ENCODE measurements around the gene CX3CL1.

GRCh38 chr16:57385083-57385482 is 12.8 kb downstream of the CX3CL1 start:
- TF ChIP-seq POLR2A (IDR thresholded peaks at IDR 0.05), result no peak
- no peak for TF ChIP-seq CTCF (IDR thresholded peaks at IDR 0.05)

All from ovary (tissue), 3 donors.